Breast epithelium (tissue), 4 donors: ENCODE results near the gene EHMT1. TPM values are rescaled to one million over a fixed set of nuclear protein-coding genes. Genes with fewer than 3 reads are reported as not detected.

Experiments used
- DNase-seq, 2 donors: peaks; one replicate each; pipeline ENCODE4 v3.0.0-alpha.2; 2019; ENCODE audit warnings: low spot score in 2 of 2
- H3K27ac ChIP-seq, 2 donors: fragments of 200-600 bp; sonication (generic) in 1 of 2; one replicate each; pipeline ENCODE4 v1.5.1; 2016 to 2019; ENCODE audit warnings: mild to moderate bottlenecking in 1 of 2
- H3K27me3 ChIP-seq, 2 donors: fragments of 200-600 bp; sonication (generic) in 1 of 2; one replicate each; pipeline versions ENCODE4 v1.5.1 to v1.6.0; 2017 to 2019; ENCODE audit warnings: control low read depth in 1 of 2, mild to moderate bottlenecking in 1 of 2
- H3K36me3 ChIP-seq: fragments of 200-600 bp; one replicate; pipeline ENCODE4 v1.5.1; 2019
- H3K4me1 ChIP-seq, 2 donors: fragments of 200-600 bp; sonication (generic); one replicate each; pipeline ENCODE4 v1.5.1; 2016 to 2019; ENCODE audit warnings: control low read depth in 1 of 2
- H3K4me3 ChIP-seq, 3 donors: fragments of 200-600 bp; sonication (generic); 1 replicate in 2 of 3; 2 replicates in 1 of 3; pipeline ENCODE4 v1.5.1; 2016 to 2019; ENCODE audit warnings: mild to moderate bottlenecking in 3 of 3, moderate library complexity in 2 of 3
- H3K9me3 ChIP-seq, 2 donors: fragments of 200-600 bp; sonication (generic) in 1 of 2; one replicate each; pipeline ENCODE4 v1.5.1; 2016 to 2019; ENCODE audit warnings: control low read depth in 1 of 2
- CTCF ChIP-seq, 3 donors: fragments of 450-650 bp; IDR thresholded peaks; one replicate each; pipeline ENCODE4 v1.5.1; 2016 to 2017; ENCODE audit warnings: antibody characterized with exemption in 3 of 3, mild to moderate bottlenecking in 3 of 3, moderate library complexity in 3 of 3
- POLR2A ChIP-seq: fragments of 450-650 bp; IDR thresholded peaks from one replicate; pipeline ENCODE4 v1.6.1; 2016; ENCODE audit warnings: antibody characterized with exemption, mild to moderate bottlenecking, moderate library complexity
- POLR2AphosphoS5 ChIP-seq, 3 donors: sonication (generic); formaldehyde crosslinking; IDR thresholded peaks; one replicate each; pipeline ENCODE4 v1.6.1; 2017; ENCODE audit warnings: antibody characterized with exemption in 3 of 3
- intact Hi-C: fragments of 100-400 bp; cut with DNase I; formaldehyde crosslinking; loops from one replicate; pipeline ENCODE4 v1.15.1; 2023; ENCODE audit warnings: low total_unique reads
- total RNA-seq, 3 donors: library from RNA; depleted of rRNA; stranded (reverse); fragments of >200 nt; gene quantifications; one replicate each; pipeline ENCODE4 v1.1.0, GENCODE V29; 2016

EHMT1 gene
- total RNA-seq, 3 donors from 2014 or later: 63.7 to 113 (median 91.2) TPM

- no peaks in the 10 kb centered on the region for H3K27me3 ChIP-seq
- DNase-seq: no peak
- H3K9me3 ChIP-seq: no peaks in the 10 kb centered on the region
- no peak for TF ChIP-seq CTCF (IDR thresholded peaks at IDR 0.05)
- TF ChIP-seq POLR2A: no peak
- TF ChIP-seq POLR2AphosphoS5 (IDR thresholded peaks at IDR 0.05): no peak
- no peaks in the 10 kb centered on the region for H3K4me1 ChIP-seq
- H3K27ac ChIP-seq: no peak overlapping the region
- H3K36me3 ChIP-seq: peaks cover 6% of the 10 kb centered on the region
- H3K4me3 ChIP-seq: no peak overlapping the region
- intact Hi-C loops: no loop called here
Measured at GRCh38 chr9:137834846-137835546, 216.2 kb downstream of the EHMT1 start.

GRCh38 chr9:137836151-137836830 is 217.5 kb downstream of the EHMT1 start:
- peaks cover 0 to 7% of the 10 kb centered on the region in 2 donors for H3K9me3 ChIP-seq
- intact Hi-C loops: no loop called here
- H3K27ac ChIP-seq: no peak overlapping the region
- TF ChIP-seq POLR2A: no peak
- TF ChIP-seq CTCF (IDR thresholded peaks at IDR 0.05): no peak
- TF ChIP-seq POLR2AphosphoS5 (IDR thresholded peaks at IDR 0.05): no peak
- no peaks in the 10 kb centered on the region for H3K27me3 ChIP-seq
- H3K4me1 ChIP-seq: no peaks in the 10 kb centered on the region
- DNase-seq: no peak
- peaks cover 6% of the 10 kb centered on the region for H3K36me3 ChIP-seq
- H3K4me3 ChIP-seq: no peak overlapping the region

GRCh38 chr9:137836831-137837241 is 218.0 kb downstream of the EHMT1 start:
- peaks cover 0 to 7% of the 10 kb centered on the region in 2 donors for H3K9me3 ChIP-seq
- no peaks in the 10 kb centered on the region for H3K27me3 ChIP-seq
- H3K4me1 ChIP-seq: no peaks in the 10 kb centered on the region
- TF ChIP-seq POLR2A (no peak), CTCF (IDR thresholded peaks at IDR 0.05) (no peak), POLR2AphosphoS5 (IDR thresholded peaks at IDR 0.05) (no peak)
- no peak overlapping the region for H3K27ac ChIP-seq
- H3K36me3 ChIP-seq: peaks cover 6% of the 10 kb centered on the region
- H3K4me3 ChIP-seq: no peak overlapping the region
- intact Hi-C loops: no loop called here
- no peak for DNase-seq

GRCh38 chr9:137837345-137838278 is 218.8 kb downstream of the EHMT1 start:
- H3K4me1 ChIP-seq: no peaks in the 10 kb centered on the region
- intact Hi-C loops: no loop called here
- no peaks in the 10 kb centered on the region for H3K27me3 ChIP-seq
- H3K27ac ChIP-seq: no peak overlapping the region
- H3K4me3 ChIP-seq: no peak overlapping the region
- no peak for TF ChIP-seq CTCF (IDR thresholded peaks at IDR 0.05)
- TF ChIP-seq POLR2AphosphoS5 (IDR thresholded peaks at IDR 0.05): no peak
- TF ChIP-seq POLR2A: no peak
- H3K36me3 ChIP-seq: peaks cover 6% of the 10 kb centered on the region
- peaks cover 0 to 7% of the 10 kb centered on the region in 2 donors for H3K9me3 ChIP-seq
- DNase-seq: no peak
